Memory B cell (primary cell): Measurements from ENCODE around the gene TMEM255B.

Experiments used
- ATAC-seq: fragments of 150-1000 bp; cut with Tn5 transposase; 2 replicates; pipeline ENCODE4 v1.10.0; 2021; ENCODE audit warnings: low read depth, mild to moderate bottlenecking, moderate library complexity
- DNase-seq, 2 donors: peaks; one replicate each; pipeline ENCODE4 v3.0.0; 2022; ENCODE audit warnings: low spot score in 2 of 2
- H3K27ac Mint-ChIP-seq: one replicate; pipeline ENCODE4 v1.8.0; 2022; ENCODE audit warnings: mild to moderate bottlenecking, moderate library complexity, mixed read lengths
- H3K27me3 Mint-ChIP-seq: one replicate; pipeline ENCODE4 v1.8.0; 2022; ENCODE audit warnings: mixed read lengths
- H3K36me3 Mint-ChIP-seq: one replicate; pipeline ENCODE4 v1.8.0; 2022; ENCODE audit warnings: mild to moderate bottlenecking, mixed read lengths
- H3K4me1 Mint-ChIP-seq: one replicate; pipeline ENCODE4 v1.8.0; 2022; ENCODE audit warnings: mixed read lengths
- H3K4me3 Mint-ChIP-seq: one replicate; pipeline ENCODE4 v1.8.0; 2022; ENCODE audit warnings: mild to moderate bottlenecking, moderate library complexity, mixed read lengths
- H3K9me3 Mint-ChIP-seq: one replicate; pipeline ENCODE4 v1.8.0; 2022; ENCODE audit warnings: mixed read lengths

Gene TMEM255B

GRCh38 chr13:113860665-113861432, 101.8 kb downstream of the TMEM255B start:
- Mint-ChIP-seq H3K27me3 (peaks cover 38% of the 10 kb centered on the region), H3K36me3 (no peaks in the 10 kb centered on the region), H3K9me3 (no peaks in the 10 kb centered on the region), H3K4me1 (peaks cover 20% of the 10 kb centered on the region), H3K4me3 (no peak overlapping the region), H3K27ac (no peak overlapping the region)
- ATAC-seq = no peak
- DNase-seq = no peak

- H3K36me3 Mint-ChIP-seq = no peaks in the 10 kb centered on the region
- H3K27ac Mint-ChIP-seq = no peak overlapping the region
- H3K4me1 Mint-ChIP-seq = peaks cover 17% of the 10 kb centered on the region
- no peaks in the 10 kb centered on the region for H3K9me3 Mint-ChIP-seq
- ATAC-seq (no peak), DNase-seq (no peak)
- H3K4me3 Mint-ChIP-seq = no peak overlapping the region
- H3K27me3 Mint-ChIP-seq = peaks cover 39% of the 10 kb centered on the region
These were observed 102.5 kb downstream of the TMEM255B start for GRCh38 chr13:113861433-113862030.

GRCh38 chr13:113862191-113862930, 103.3 kb downstream of the TMEM255B start:
- DNase-seq (no peak), ATAC-seq (no peak)
- Mint-ChIP-seq H3K4me3 (peak overlapping the region; percentile 82), H3K4me1 (peaks cover 17% of the 10 kb centered on the region), H3K27me3 (peaks cover 39% of the 10 kb centered on the region), H3K36me3 (no peaks in the 10 kb centered on the region), H3K9me3 (no peaks in the 10 kb centered on the region), H3K27ac (peak overlapping the region; percentile 41)

- peak overlapping the region; percentile 82 for H3K4me3 Mint-ChIP-seq
- peaks cover 43% of the 10 kb centered on the region for H3K27me3 Mint-ChIP-seq
- peaks cover 3% of the 10 kb centered on the region for H3K36me3 Mint-ChIP-seq
- ATAC-seq (peak; percentile 54), DNase-seq (peak in 1 of 2 donors; percentile 26)
- H3K27ac Mint-ChIP-seq = no peak overlapping the region
- peaks cover 17% of the 10 kb centered on the region for H3K4me1 Mint-ChIP-seq
- H3K9me3 Mint-ChIP-seq = peaks cover 4% of the 10 kb centered on the region
These were observed 104.0 kb downstream of the TMEM255B start for GRCh38 chr13:113862931-113863523.

GRCh38 chr13:113863524-113864272, 104.7 kb downstream of the TMEM255B start, which contains the start of gene GAS6:
Gene GAS6 (minus strand): TSS chr13:113864076. CDS start chr13:113863920, 156 bp downstream.
- Mint-ChIP-seq H3K27me3 (peaks cover 37% of the 10 kb centered on the region), H3K4me3 (peak within 1 kb of the TSS; percentile 82)
- peak in 1 of 2 donors; percentile 39 for DNase-seq

GRCh38 chr13:113864273-113864890, 105.4 kb downstream of the TMEM255B start:
- H3K9me3 Mint-ChIP-seq = peaks cover 7% of the 10 kb centered on the region
- H3K4me3 Mint-ChIP-seq = peak overlapping the region; percentile 62
- DNase-seq (no peak), ATAC-seq (no peak)
- H3K4me1 Mint-ChIP-seq = peaks cover 11% of the 10 kb centered on the region
- peaks cover 33% of the 10 kb centered on the region for H3K27me3 Mint-ChIP-seq
- no peak overlapping the region for H3K27ac Mint-ChIP-seq
- H3K36me3 Mint-ChIP-seq = peaks cover 4% of the 10 kb centered on the region

More at GRCh38 chr13:113863524-113864272, 104.7 kb downstream of the TMEM255B start, which contains the start of gene GAS6:
- ATAC-seq = peak; percentile 53
- Mint-ChIP-seq H3K9me3 (peaks cover 6% of the 10 kb centered on the region), H3K27ac (no peak within 1 kb of the TSS), H3K36me3 (peaks cover 4% of the 10 kb centered on the region), H3K4me1 (peaks cover 17% of the 10 kb centered on the region)

- Mint-ChIP-seq H3K27me3 (peaks cover 31% of the 10 kb centered on the region), H3K4me1 (peaks cover 8% of the 10 kb centered on the region), H3K9me3 (peaks cover 9% of the 10 kb centered on the region), H3K4me3 (peak overlapping the region; percentile 18), H3K27ac (no peak overlapping the region), H3K36me3 (peaks cover 4% of the 10 kb centered on the region)
- ATAC-seq (no peak), DNase-seq (no peak)
These were observed 106.4 kb downstream of the TMEM255B start for GRCh38 chr13:113865427-113865826.
